HEK293T (cell line): ENCODE measurements around the gene NTNG2.

ENCODE experiments used
- ARNT ChIP-seq: fragments of 450-650 bp; IDR thresholded peaks from 2 replicates; pipeline ENCODE4 v1.6.1; 2017; ENCODE audit warnings: mild to moderate bottlenecking
- BHLHE40 ChIP-seq: fragments of 450-650 bp; IDR thresholded peaks from 2 replicates; pipeline ENCODE4 v1.6.1; 2016; ENCODE audit warnings: mild to moderate bottlenecking, moderate library complexity, borderline replicate concordance
- CTBP1 ChIP-seq: fragments of 450-650 bp; IDR thresholded peaks from 2 replicates; pipeline ENCODE4 v1.6.1; 2016; ENCODE audit warnings: borderline replicate concordance
- ELF4 ChIP-seq: fragments of 450-650 bp; IDR thresholded peaks from 2 replicates; pipeline ENCODE4 v1.6.1; 2017; ENCODE audit warnings: antibody characterized with exemption
- FOXK2 ChIP-seq: fragments of 450-650 bp; IDR thresholded peaks from 2 replicates; pipeline ENCODE4 v1.6.1; 2016; ENCODE audit warnings: mild to moderate bottlenecking
- FOXM1 ChIP-seq: fragments of 450-650 bp; IDR thresholded peaks from 2 replicates; pipeline ENCODE4 v1.6.1; 2017; ENCODE audit warnings: mild to moderate bottlenecking, borderline replicate concordance
- HDGF ChIP-seq: fragments of 450-650 bp; IDR thresholded peaks from 2 replicates; pipeline ENCODE4 v1.6.1; 2017; ENCODE audit warnings: antibody characterized with exemption, borderline replicate concordance
- LEF1 ChIP-seq: fragments of 450-650 bp; IDR thresholded peaks from 2 replicates; pipeline ENCODE4 v1.6.1; 2017; ENCODE audit warnings: mild to moderate bottlenecking, borderline replicate concordance
- NFRKB ChIP-seq: fragments of 450-650 bp; IDR thresholded peaks from 2 replicates; pipeline ENCODE4 v1.6.1; 2016; ENCODE audit warnings: mild to moderate bottlenecking, moderate library complexity
- SP1 ChIP-seq: fragments of 450-650 bp; IDR thresholded peaks from 2 replicates; pipeline ENCODE4 v1.6.1; 2017
- SUZ12 ChIP-seq: fragments of 450-650 bp; IDR thresholded peaks from 2 replicates; pipeline ENCODE4 v1.6.1; 2016; ENCODE audit warnings: mild to moderate bottlenecking
- TARDBP ChIP-seq: fragments of 450-650 bp; IDR thresholded peaks from 2 replicates; pipeline ENCODE4 v1.6.1; 2016
- ZNF384 ChIP-seq: fragments of 450-650 bp; IDR thresholded peaks from 2 replicates; pipeline ENCODE4 v1.6.1; 2016
- TF ChIP-seq, protein P1 (sequence below): fragments of 450-650 bp; IDR thresholded peaks from 2 replicates; pipeline ENCODE4 v1.6.1; 2016

GRCh38 chr9:132249690-132250089 lies 87.8 kb downstream of the NTNG2 start:
- TF ChIP-seq, protein P1, sequence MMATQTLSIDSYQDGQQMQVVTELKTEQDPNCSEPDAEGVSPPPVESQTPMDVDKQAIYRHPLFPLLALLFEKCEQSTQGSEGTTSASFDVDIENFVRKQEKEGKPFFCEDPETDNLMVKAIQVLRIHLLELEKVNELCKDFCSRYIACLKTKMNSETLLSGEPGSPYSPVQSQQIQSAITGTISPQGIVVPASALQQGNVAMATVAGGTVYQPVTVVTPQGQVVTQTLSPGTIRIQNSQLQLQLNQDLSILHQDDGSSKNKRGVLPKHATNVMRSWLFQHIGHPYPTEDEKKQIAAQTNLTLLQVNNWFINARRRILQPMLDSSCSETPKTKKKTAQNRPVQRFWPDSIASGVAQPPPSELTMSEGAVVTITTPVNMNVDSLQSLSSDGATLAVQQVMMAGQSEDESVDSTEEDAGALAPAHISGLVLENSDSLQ, result no peak
- TF ChIP-seq CTBP1, result no peak
- TF ChIP-seq SP1, result no peak
- TF ChIP-seq BHLHE40, result no peak
- no peak for TF ChIP-seq FOXK2
- TF ChIP-seq TARDBP, result no peak
- TF ChIP-seq ELF4, result no peak
- no peak for TF ChIP-seq ZNF384
- TF ChIP-seq LEF1, result no peak
- no peak for TF ChIP-seq FOXM1
- TF ChIP-seq NFRKB, result no peak
- no peak for TF ChIP-seq HDGF
- no peak for TF ChIP-seq SUZ12
- no peak for TF ChIP-seq ARNT
